GM12878 (cell line): Measurements from ENCODE around the gene ZNF552. TPM values are rescaled to one million over a fixed set of nuclear protein-coding genes. Genes with fewer than 3 reads are reported as not detected.
A peak's percentile ranks its signal among the peaks of the same experiment; 100 is the strongest.
"Not testable (repeated sequence)": the region's sequence is repeated elsewhere in the genome, so short reads cannot be mapped to it uniquely, and the experiment has no call there.

Source experiments
- ATAC-seq: fragments of 200-7000 bp; cut with Tn5 transposase; 3 replicates; pipeline ENCODE4 v1.9.1; 2020; ENCODE audit warnings: mild to moderate bottlenecking, moderate library complexity
- BruUV-seq: library from RNA; stranded (reverse); fragments of 400-500 nt; replicated peaks from 2 replicates; lab custom pipeline; 2021; lab: Mats Ljungman, UMichigan
- CTCF ChIA-PET: fragments of 300-600 bp; sonication (Branson Sonifier 250); formaldehyde crosslinking; extraction: SDS; loops from one replicate; lab custom pipeline; 2021; ENCODE audit warnings: inconsistent platforms; lab: Yijun Ruan, JAX
- POLR2A ChIA-PET: fragments of 350-600 bp; formaldehyde crosslinking; extraction: SDS; loops from one replicate; lab custom pipeline; 2021; ENCODE audit warnings: inconsistent platforms; lab: Charles Lee
- RAD21 ChIA-PET: fragments of 300-600 bp; sonication (Branson Sonifier 250); formaldehyde crosslinking; loops from one replicate; lab custom pipeline; 2023; ENCODE audit warnings: antibody characterized with exemption; ENCODE audit not compliant: unreplicated experiment; lab: Charles Lee
- SMC1A ChIA-PET: fragments of 300-600 bp; sonication (Branson Sonifier 250); formaldehyde crosslinking; loops from one replicate; lab custom pipeline; 2023; ENCODE audit not compliant: unreplicated experiment, uncharacterized antibody; lab: Charles Lee
- DNase-seq: peaks from one replicate; pipeline ENCODE4 v3.0.0-alpha.2; 2011; ENCODE audit warnings: low read depth, low spot score
- FAIRE-seq: peaks from 3 replicates; lab custom pipeline; 2011; peaks lifted over from hg19 to GRCh38; lab: Jason Lieb, UNC
- H2AFZ ChIP-seq: 2 replicates; pipeline ENCODE4 v1.6.0; 2011; ENCODE audit warnings: low read depth, low read length, control low read depth; ENCODE audit not compliant: control insufficient read depth
- H3K27ac ChIP-seq: 2 replicates; pipeline ENCODE4 v1.5.1; 2011; ENCODE audit warnings: control low read depth; ENCODE audit not compliant: control insufficient read depth, insufficient read depth
- H3K27me3 ChIP-seq, 2 experiments: replicated peaks in 1 of 2; 2 replicates each; pipeline versions ENCODE4 v1.6.0 to v1.6.1; 2011; ENCODE audit warnings: low read length in 1 of 2; ENCODE audit not compliant: control insufficient read depth in 2 of 2, insufficient read depth in 2 of 2
- H3K36me3 ChIP-seq, 2 experiments: 2 replicates each; pipeline ENCODE4 v1.5.1; 2011; ENCODE audit warnings: low read length in 1 of 2; ENCODE audit not compliant: control insufficient read depth in 2 of 2, insufficient read depth in 2 of 2
- H3K4me1 ChIP-seq: 2 replicates; pipeline ENCODE4 v1.6.1; 2011; ENCODE audit warnings: mild to moderate bottlenecking, low read length, moderate library complexity, mixed read lengths; ENCODE audit not compliant: control insufficient read depth, insufficient read depth
- H3K4me2 ChIP-seq: 2 replicates; pipeline ENCODE4 v1.6.0; 2011; ENCODE audit warnings: control low read depth; ENCODE audit not compliant: control insufficient read depth, insufficient read depth
- H3K4me3 ChIP-seq: fragments of 200-600 bp; sonication (generic); 2 replicates; pipeline ENCODE4 v1.5.1; 2016
- H3K79me2 ChIP-seq: 2 replicates; pipeline ENCODE4 v1.6.0; 2011; ENCODE audit warnings: low read length; ENCODE audit not compliant: control insufficient read depth, insufficient read depth
- H3K9ac ChIP-seq: 2 replicates; pipeline ENCODE4 v1.8.0; 2011; ENCODE audit warnings: low read length, control low read depth, mixed read lengths; ENCODE audit not compliant: control insufficient read depth, insufficient read depth
- H3K9me3 ChIP-seq: replicated peaks from 3 replicates; pipeline ENCODE4 v1.5.1; 2011; ENCODE audit warnings: mild to moderate bottlenecking, low read length; ENCODE audit not compliant: control insufficient read depth, insufficient read depth
- H4K20me1 ChIP-seq: 2 replicates; pipeline ENCODE4 v1.6.0; 2011; ENCODE audit not compliant: control insufficient read depth, insufficient read depth
- BHLHE40 ChIP-seq, 2 experiments: fragments of 450-650 bp in 1 of 2; IDR thresholded peaks; 2 replicates each; pipeline ENCODE4 v1.6.1; 2011 to 2017; ENCODE audit warnings: low read depth in 2 of 2, borderline replicate concordance in 1 of 2, improper control_type of control experiment in 1 of 2, low read length in 1 of 2, mild to moderate bottlenecking in 1 of 2
- CREM ChIP-seq: IDR thresholded peaks from 2 replicates; pipeline ENCODE4 v1.6.1; 2014; ENCODE audit warnings: antibody characterized with exemption, low read depth
- MXI1 ChIP-seq: fragments of 150-350 bp; IDR thresholded peaks from 2 replicates; pipeline ENCODE4 v1.6.1; 2011; ENCODE audit warnings: low read depth, mild to moderate bottlenecking, inconsistent platforms, low read length, improper control_type of control experiment
- NR2C1 ChIP-seq: fragments of 450-650 bp; IDR thresholded peaks from 2 replicates; pipeline ENCODE4 v1.6.1; 2017; ENCODE audit warnings: antibody characterized with exemption, mild to moderate bottlenecking, moderate library complexity
- PML ChIP-seq: IDR thresholded peaks from 2 replicates; pipeline ENCODE4 v1.6.1; 2012; ENCODE audit warnings: low read length, inconsistent platforms
- POU2F2 ChIP-seq: IDR thresholded peaks from 3 replicates; pipeline ENCODE4 v1.6.1; 2011; ENCODE audit warnings: low read depth, mild to moderate bottlenecking, low read length, borderline replicate concordance
- RUNX3 ChIP-seq: IDR thresholded peaks from 2 replicates; pipeline ENCODE4 v1.6.1; 2012; ENCODE audit warnings: low read length, inconsistent platforms
- WGBS: methylation state at CpG from one replicate; pipeline ENCODE4 v1.1.6; 2016; ENCODE audit warnings: low lambda C conversion rate; ENCODE audit not compliant: insufficient replicate concordance, insufficient coverage; ENCODE audit errors: missing lambda C conversion rate; 5-methylcytosine and 5-hydroxymethylcytosine counted together
- in situ Hi-C: fragments of 300-500 bp; cut with MboI; formaldehyde crosslinking; loops from 9 replicates; pipeline ENCODE4 v1.14.3; 2018; ENCODE audit warnings: mixed read lengths
- intact Hi-C: fragments of 100-400 bp; cut with micrococcal nuclease; formaldehyde crosslinking; loops from one replicate; pipeline ENCODE4 v1.14.2; 2022; ENCODE audit not compliant: unreplicated experiment
- polyA plus RNA-seq, 11 experiments: library from polyadenylated mRNA; depleted of rRNA in 4 of 11; unstranded in 6 of 11; stranded (reverse) in 5 of 11; fragments of >200 nt; fragmentation: Nextera tagmentation in 4 of 11; fragmentation: Illumina TruSeq in 1 of 11; extraction: Ambion mirVana in 4 of 11; extraction: Trizol in 1 of 11; gene quantifications; 1 replicate in 1 of 11; 2 replicates in 10 of 11; pipeline versions ENCODE4 v1.2.1 to v1.2.3, GENCODE V29; 2011 to 2016; ENCODE audit warnings: inconsistent platforms in 2 of 11, missing spikeins in 2 of 11, low read depth in 1 of 11
- total RNA-seq, 4 experiments: library from RNA; depleted of rRNA in 3 of 4; stranded (reverse); fragments of >200 nt in 3 of 4; fragmentation: Illumina TruSeq in 1 of 4; extraction: Trizol in 1 of 4; gene quantifications; 2 replicates each; pipeline versions ENCODE4 v1.2.1 to v1.2.3, GENCODE V29; 2013 to 2021

ZNF552 gene
- total and polyA plus RNA-seq, 10 of the 15 experiments (the other 5 are each of a cell fraction or from before 2014, with no cell fraction given), result 3.6 to 13.3 (median 8.0) TPM

GRCh38 chr19:57812226-57812625, 2.5 kb downstream of the ZNF552 start (continued):
- TF ChIP-seq PML (0 out of 2 replicates have a peak, but pooled peaks have one; percentile 26), MXI1 (no peak), NR2C1 (no peak), CREM (peak; percentile 64), POU2F2 (peak; percentile 56; the same call in 1 of the 3 replicates), BHLHE40 (IDR thresholded peaks at IDR 0.05; ENCODE audit: borderline replicate concordance in 1 of 2, low read depth in 2 of 2, low read length in 1 of 2) (0 out of 4 replicates have a peak, but pooled peaks of 1 of the 2 experiments have one; percentile 16), RUNX3 (peak; percentile 94)

- H3K4me3 ChIP-seq, H3K27ac ChIP-seq, CTCF ChIA-PET, H4K20me1 ChIP-seq, DNase-seq, BruUV-seq, H3K9ac ChIP-seq, ATAC-seq, H2AFZ ChIP-seq, H3K36me3 ChIP-seq, intact Hi-C loops, H3K4me1 ChIP-seq, H3K27me3 ChIP-seq, H3K4me2 ChIP-seq, FAIRE-seq, SMC1A ChIA-PET, H3K9me3 ChIP-seq, RAD21 ChIA-PET: not testable (repeated sequence)
- in situ Hi-C loops, result loop anchor here (25.0 kb wide), 1 partner anchor 1673 kb away; the partner anchor contains the start of gene ZNF444
- WGBS, result 95% methylated on average over 16 of the region's 17 CpGs
- peaks cover 17% of the 10 kb centered on the region for H3K79me2 ChIP-seq
- POLR2A ChIA-PET, result interaction anchor here (0.6 kb wide), 1 partner anchor 317 kb away, joined by 3 read pairs; no protein-coding TSS in a partner anchor
These were observed 4.1 kb downstream of the ZNF552 start for GRCh38 chr19:57810410-57811295.
